ENCODE data around the gene DUSP28.
"Not testable (repeated sequence)": the region's sequence is repeated elsewhere in the genome, so short reads cannot be mapped to it uniquely, and the experiment has no call there.

The DUSP28 gene

GRCh38 chr2:240560084-240560479, at the start of gene DUSP28:
TSS of gene DUSP28 (plus strand) at chr2:240560357. CDS start at chr2:240560685, 328 bp downstream.
- peak; percentile 35 for DNase-seq

- DNase-seq = no peak
Observed at GRCh38 chr2:240510513-240511210, 49.5 kb upstream of the DUSP28 start.

GRCh38 chr2:240511351-240512108, 48.6 kb upstream of the DUSP28 start:
- DNase-seq = no peak

GRCh38 chr2:240512109-240512485, 48.1 kb upstream of the DUSP28 start:
- DNase-seq = no peak

GRCh38 chr2:240512666-240513535, 47.3 kb upstream of the DUSP28 start:
- DNase-seq = no peak

GRCh38 chr2:240513549-240514287, 46.4 kb upstream of the DUSP28 start:
- no peak for DNase-seq

GRCh38 chr2:240514631-240515030, 45.5 kb upstream of the DUSP28 start:
- no peak for DNase-seq

GRCh38 chr2:240517342-240517741, 42.8 kb upstream of the DUSP28 start:
- no peak for DNase-seq

GRCh38 chr2:240518981-240519380, 41.2 kb upstream of the DUSP28 start:
- DNase-seq = no peak

GRCh38 chr2:240519396-240520129, 40.6 kb upstream of the DUSP28 start:
- no peak for DNase-seq

GRCh38 chr2:240520130-240520973, 39.8 kb upstream of the DUSP28 start:
- DNase-seq = no peak

GRCh38 chr2:240520974-240521350, 39.2 kb upstream of the DUSP28 start:
- no peak for DNase-seq

GRCh38 chr2:240521885-240522284, 38.3 kb upstream of the DUSP28 start:
- DNase-seq = not testable (repeated sequence)

- no peak for DNase-seq
Observed at GRCh38 chr2:240522406-240522805, 37.8 kb upstream of the DUSP28 start.

- no peak for DNase-seq
Observed at GRCh38 chr2:240523451-240524281, 36.5 kb upstream of the DUSP28 start.

- DNase-seq = no peak
Observed at GRCh38 chr2:240524963-240525718, 35.0 kb upstream of the DUSP28 start.

- no peak for DNase-seq
Observed at GRCh38 chr2:240525802-240526201, 34.4 kb upstream of the DUSP28 start.

- no peak for DNase-seq
Observed at GRCh38 chr2:240526521-240526920, 33.6 kb upstream of the DUSP28 start.

- DNase-seq = no peak
Observed at GRCh38 chr2:240527153-240527750, 32.9 kb upstream of the DUSP28 start.

Data from NCI-H2081 treated with DMSO at 0.1 percent for 48 hours (cell line).